GM12878 (cell line): ENCODE data around the gene HS3ST5.

ENCODE experiments used
- CEBPZ ChIP-seq: fragments of 150-350 bp; IDR thresholded peaks from 2 replicates; pipeline ENCODE4 v1.6.1; 2016; ENCODE audit warnings: low read depth, low read length
- CHD4 ChIP-seq: fragments of 200-600 bp; sonication (generic); IDR thresholded peaks from 2 replicates; pipeline ENCODE4 v1.6.1; 2016; ENCODE audit warnings: mild to moderate bottlenecking
- CTCF ChIP-seq, 3 experiments: IDR thresholded peaks in 2 of 3; conservative IDR thresholded peaks in 1 of 3; 2 replicates each; pipeline ENCODE4 v1.5.1; 2011; ENCODE audit warnings: low read depth in 3 of 3, low read length in 3 of 3, mild to moderate bottlenecking in 3 of 3, control low read depth in 2 of 3, moderate library complexity in 2 of 3, inconsistent platforms in 1 of 3, mixed read lengths in 1 of 3; ENCODE audit not compliant: control insufficient read depth in 2 of 3, insufficient read depth in 1 of 3; ENCODE audit errors: extremely low read depth in 1 of 3
- EED ChIP-seq: sonication (generic); IDR thresholded peaks from 2 replicates; pipeline ENCODE4 v1.6.1; 2016; ENCODE audit warnings: antibody characterized with exemption, low read depth
- EP300 ChIP-seq, 2 experiments: fragments of 150-350 bp in 1 of 2; IDR thresholded peaks; 2 replicates each; pipeline ENCODE4 v1.6.1; 2011 to 2012; ENCODE audit warnings: low read depth in 2 of 2, low read length in 2 of 2, borderline replicate concordance in 1 of 2, improper control_type of control experiment in 1 of 2, inconsistent platforms in 1 of 2; ENCODE audit not compliant: control insufficient read depth in 1 of 2
- ESRRA ChIP-seq: IDR thresholded peaks from 2 replicates; pipeline ENCODE4 v1.6.1; 2012; ENCODE audit warnings: mild to moderate bottlenecking, low read length, improper control_type of control experiment
- MTA3 ChIP-seq: IDR thresholded peaks from 2 replicates; pipeline ENCODE4 v1.6.1; 2012; ENCODE audit warnings: low read length, inconsistent platforms, borderline replicate concordance
- POLR2A ChIP-seq: IDR thresholded peaks from 2 replicates; pipeline ENCODE4 v1.6.1; 2011; ENCODE audit warnings: low read depth, mild to moderate bottlenecking, low read length
- SUPT20H ChIP-seq: IDR thresholded peaks from 2 replicates; pipeline ENCODE4 v1.6.1; 2011; ENCODE audit warnings: low read depth, mild to moderate bottlenecking, low read length, moderate library complexity, borderline replicate concordance; ENCODE audit not compliant: control insufficient read depth
- TCF12 ChIP-seq: IDR thresholded peaks from 2 replicates; pipeline ENCODE4 v1.6.1; 2011; ENCODE audit warnings: low read depth, mild to moderate bottlenecking, low read length
- ZNF687 ChIP-seq: fragments of 450-650 bp; IDR thresholded peaks from 2 replicates; pipeline ENCODE4 v1.6.1; 2017; ENCODE audit warnings: mild to moderate bottlenecking, moderate library complexity
- TF ChIP-seq, protein P1 (sequence below): fragments of 450-650 bp; formaldehyde crosslinking; IDR thresholded peaks from 2 replicates; pipeline ENCODE4 v1.4.0; 2020; ENCODE audit warnings: mild to moderate bottlenecking, moderate library complexity

DNA sequence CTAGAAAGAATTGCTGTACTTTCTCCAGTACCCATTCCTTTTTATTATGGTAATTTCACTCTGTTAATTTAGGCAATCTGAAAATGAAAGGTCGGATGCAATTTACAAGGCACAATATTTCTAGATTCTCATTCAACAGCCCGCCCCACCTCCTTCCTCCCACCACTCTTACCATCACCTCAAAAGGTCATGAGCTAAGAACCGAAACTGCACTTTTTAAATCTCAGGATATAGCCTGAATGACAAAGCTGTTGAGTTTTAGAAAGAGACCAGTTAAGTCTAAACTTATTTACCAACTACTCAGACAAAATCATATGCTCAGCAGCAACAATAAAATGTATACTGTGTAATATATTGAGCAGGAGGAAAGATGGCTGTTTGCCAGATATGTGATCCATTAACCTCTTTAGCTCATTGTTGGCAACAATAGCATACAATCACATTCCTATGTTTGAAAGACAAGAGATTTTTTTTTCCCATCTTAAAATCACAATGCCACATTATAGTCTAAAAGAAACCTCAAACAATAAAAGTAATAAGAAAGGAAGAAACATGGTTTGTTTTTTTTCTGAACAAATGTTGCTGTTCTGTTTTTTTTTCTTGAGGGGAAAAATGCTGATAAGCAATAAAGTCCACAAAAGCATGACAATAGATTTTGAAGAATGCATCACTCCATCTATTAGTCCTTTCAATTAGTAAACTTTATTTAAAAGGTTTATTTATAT is 1.6 kb upstream of the HS3ST5 start:
- TF ChIP-seq MTA3 (no peak), POLR2A (no peak), CEBPZ (no peak), CTCF (IDR thresholded peaks at IDR 0.05 in 2 of 3, conservative IDR thresholded peaks at IDR 0.05 in 1 of 3; ENCODE audit: control insufficient read depth in 2 of 3, extremely low read depth in 1 of 3, insufficient read depth in 1 of 3, low read depth in 3 of 3, low read length in 3 of 3) (no peak), EED (no peak), ZNF687 (no peak), ESRRA (no peak), EP300 (IDR thresholded peaks at IDR 0.05; ENCODE audit: borderline replicate concordance in 1 of 2, control insufficient read depth in 1 of 2, low read depth in 2 of 2, low read length in 2 of 2) (no peak), SUPT20H (no peak), TCF12 (no peak), CHD4 (no peak)
- TF ChIP-seq, protein P1, sequence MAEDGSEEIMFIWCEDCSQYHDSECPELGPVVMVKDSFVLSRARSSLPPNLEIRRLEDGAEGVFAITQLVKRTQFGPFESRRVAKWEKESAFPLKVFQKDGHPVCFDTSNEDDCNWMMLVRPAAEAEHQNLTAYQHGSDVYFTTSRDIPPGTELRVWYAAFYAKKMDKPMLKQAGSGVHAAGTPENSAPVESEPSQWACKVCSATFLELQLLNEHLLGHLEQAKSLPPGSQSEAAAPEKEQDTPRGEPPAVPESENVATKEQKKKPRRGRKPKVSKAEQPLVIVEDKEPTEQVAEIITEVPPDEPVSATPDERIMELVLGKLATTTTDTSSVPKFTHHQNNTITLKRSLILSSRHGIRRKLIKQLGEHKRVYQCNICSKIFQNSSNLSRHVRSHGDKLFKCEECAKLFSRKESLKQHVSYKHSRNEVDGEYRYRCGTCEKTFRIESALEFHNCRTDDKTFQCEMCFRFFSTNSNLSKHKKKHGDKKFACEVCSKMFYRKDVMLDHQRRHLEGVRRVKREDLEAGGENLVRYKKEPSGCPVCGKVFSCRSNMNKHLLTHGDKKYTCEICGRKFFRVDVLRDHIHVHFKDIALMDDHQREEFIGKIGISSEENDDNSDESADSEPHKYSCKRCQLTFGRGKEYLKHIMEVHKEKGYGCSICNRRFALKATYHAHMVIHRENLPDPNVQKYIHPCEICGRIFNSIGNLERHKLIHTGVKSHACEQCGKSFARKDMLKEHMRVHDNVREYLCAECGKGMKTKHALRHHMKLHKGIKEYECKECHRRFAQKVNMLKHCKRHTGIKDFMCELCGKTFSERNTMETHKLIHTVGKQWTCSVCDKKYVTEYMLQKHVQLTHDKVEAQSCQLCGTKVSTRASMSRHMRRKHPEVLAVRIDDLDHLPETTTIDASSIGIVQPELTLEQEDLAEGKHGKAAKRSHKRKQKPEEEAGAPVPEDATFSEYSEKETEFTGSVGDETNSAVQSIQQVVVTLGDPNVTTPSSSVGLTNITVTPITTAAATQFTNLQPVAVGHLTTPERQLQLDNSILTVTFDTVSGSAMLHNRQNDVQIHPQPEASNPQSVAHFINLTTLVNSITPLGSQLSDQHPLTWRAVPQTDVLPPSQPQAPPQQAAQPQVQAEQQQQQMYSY = no peak
